Thyroid gland (tissue), 4 donors: ENCODE measurements around the gene RNF166. TPM values are rescaled to one million over a fixed set of nuclear protein-coding genes. Genes with fewer than 3 reads are reported as not detected.

Source experiments
- DNase-seq, 2 donors: peaks; one replicate each; pipeline ENCODE4 v3.0.0-alpha.2; 2019
- H3K27ac ChIP-seq, 3 donors: fragments of 200-600 bp; sonication (generic); 1 replicate in 2 of 3; 2 replicates in 1 of 3; pipeline ENCODE4 v1.5.1; 2016 to 2019; ENCODE audit warnings: mild to moderate bottlenecking in 1 of 3, moderate library complexity in 1 of 3
- H3K27me3 ChIP-seq: fragments of 200-600 bp; sonication (generic); one replicate; pipeline ENCODE4 v1.5.1; 2019
- H3K36me3 ChIP-seq, 2 donors: fragments of 200-600 bp; sonication (generic); one replicate each; pipeline ENCODE4 v1.5.1; 2016 to 2019
- H3K4me1 ChIP-seq, 2 donors: fragments of 200-600 bp; sonication (generic); one replicate each; pipeline ENCODE4 v1.5.1; 2017 to 2019
- H3K4me3 ChIP-seq, 3 donors: fragments of 200-600 bp; sonication (generic); replicated peaks in 1 of 3; 1 replicate in 2 of 3; 2 replicates in 1 of 3; pipeline ENCODE4 v1.5.1; 2016; ENCODE audit warnings: mild to moderate bottlenecking in 1 of 3
- H3K9me3 ChIP-seq: fragments of 200-600 bp; sonication (generic); one replicate; pipeline ENCODE4 v1.5.1; 2017
- POLR2A ChIP-seq, 2 donors: fragments of 450-650 bp; IDR thresholded peaks; one replicate each; pipeline ENCODE4 v1.6.1; 2017; ENCODE audit warnings: antibody characterized with exemption in 2 of 2, mild to moderate bottlenecking in 2 of 2, moderate library complexity in 1 of 2
- WGBS, 2 donors: methylation state at CpG; one replicate each; pipeline ENCODE4 v1.1.5; 2017; 5-methylcytosine and 5-hydroxymethylcytosine counted together
- intact Hi-C: fragments of 100-400 bp; cut with DNase I; formaldehyde crosslinking; loops from one replicate; pipeline ENCODE4 v1.15.1; 2023
- total RNA-seq, 4 donors: library from RNA; depleted of rRNA; stranded (reverse); fragments of >200 nt; gene quantifications; one replicate each; pipeline ENCODE4 v1.2.3, GENCODE V29; 2016
- TF ChIP-seq, protein P1 (sequence below), 6 experiments: fragments of 200-600 bp in 3 of 6; fragments of 450-650 bp in 3 of 6; sonication (generic) in 3 of 6; IDR thresholded peaks; one replicate each; pipeline ENCODE4 v1.5.1; 2016 to 2019; ENCODE audit warnings: antibody characterized with exemption in 6 of 6, mild to moderate bottlenecking in 2 of 6, inconsistent platforms in 1 of 6, moderate library complexity in 1 of 6

The RNF166 gene
- total RNA-seq, 4 donors from 2014 or later: 12.5 to 26.8 (median 19.1) TPM

GRCh38 chr16:88747588-88748301 is 41.5 kb upstream of the RNF166 start:
- Histone ChIP-seq H3K9me3 (no peaks in the 10 kb centered on the region), H3K27me3 (no peaks in the 10 kb centered on the region), H3K4me1 (peaks cover 0 to 26% of the 10 kb centered on the region in 2 donors), H3K36me3 (no peaks in the 10 kb centered on the region), H3K4me3 (no peak overlapping the region), H3K27ac (no peak overlapping the region)
- no peak for DNase-seq
- TF ChIP-seq, protein P1, sequence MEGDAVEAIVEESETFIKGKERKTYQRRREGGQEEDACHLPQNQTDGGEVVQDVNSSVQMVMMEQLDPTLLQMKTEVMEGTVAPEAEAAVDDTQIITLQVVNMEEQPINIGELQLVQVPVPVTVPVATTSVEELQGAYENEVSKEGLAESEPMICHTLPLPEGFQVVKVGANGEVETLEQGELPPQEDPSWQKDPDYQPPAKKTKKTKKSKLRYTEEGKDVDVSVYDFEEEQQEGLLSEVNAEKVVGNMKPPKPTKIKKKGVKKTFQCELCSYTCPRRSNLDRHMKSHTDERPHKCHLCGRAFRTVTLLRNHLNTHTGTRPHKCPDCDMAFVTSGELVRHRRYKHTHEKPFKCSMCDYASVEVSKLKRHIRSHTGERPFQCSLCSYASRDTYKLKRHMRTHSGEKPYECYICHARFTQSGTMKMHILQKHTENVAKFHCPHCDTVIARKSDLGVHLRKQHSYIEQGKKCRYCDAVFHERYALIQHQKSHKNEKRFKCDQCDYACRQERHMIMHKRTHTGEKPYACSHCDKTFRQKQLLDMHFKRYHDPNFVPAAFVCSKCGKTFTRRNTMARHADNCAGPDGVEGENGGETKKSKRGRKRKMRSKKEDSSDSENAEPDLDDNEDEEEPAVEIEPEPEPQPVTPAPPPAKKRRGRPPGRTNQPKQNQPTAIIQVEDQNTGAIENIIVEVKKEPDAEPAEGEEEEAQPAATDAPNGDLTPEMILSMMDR (IDR thresholded peaks at IDR 0.05): no peak
- no peak for TF ChIP-seq POLR2A (IDR thresholded peaks at IDR 0.05)
- 87 to 90% methylated on average over 14 to 25 of the region's 26 CpGs for WGBS, 2 donors
- intact Hi-C loops: no loop called here

DNA sequence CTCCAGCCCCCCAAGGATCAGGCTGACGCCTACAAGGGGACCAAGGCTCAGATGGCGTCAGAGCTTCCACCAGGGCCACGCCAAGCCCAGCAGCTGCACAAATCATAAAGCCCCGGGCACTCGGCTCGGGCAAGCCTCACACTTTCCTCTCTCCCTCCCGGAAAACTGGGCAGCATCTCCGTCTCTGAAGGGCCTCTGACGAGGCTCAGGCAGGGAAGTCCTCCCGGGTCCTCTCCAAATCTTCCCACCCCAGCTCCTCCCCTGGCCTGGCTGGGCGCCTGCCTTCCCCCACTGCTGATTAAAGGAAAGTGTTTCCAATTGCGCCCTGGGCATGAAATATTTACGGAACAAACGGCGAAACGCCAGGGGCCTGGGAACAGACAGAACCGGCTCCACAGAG is 40.3 kb upstream of the RNF166 start:
- intact Hi-C loops: no loop called here
- H3K4me3 ChIP-seq: no peak overlapping the region
- H3K27ac ChIP-seq: no peak overlapping the region
- TF ChIP-seq POLR2A (IDR thresholded peaks at IDR 0.05): no peak
- TF ChIP-seq, protein P1 (IDR thresholded peaks at IDR 0.05): no peak
- H3K4me1 ChIP-seq: peaks cover 0 to 26% of the 10 kb centered on the region in 2 donors
- H3K27me3 ChIP-seq: no peaks in the 10 kb centered on the region
- no peak for DNase-seq
- no peaks in the 10 kb centered on the region for H3K9me3 ChIP-seq
- WGBS, 2 donors: 74 to 79% methylated on average over 11 to 15 of the region's 17 CpGs
- no peaks in the 10 kb centered on the region for H3K36me3 ChIP-seq

DNA sequence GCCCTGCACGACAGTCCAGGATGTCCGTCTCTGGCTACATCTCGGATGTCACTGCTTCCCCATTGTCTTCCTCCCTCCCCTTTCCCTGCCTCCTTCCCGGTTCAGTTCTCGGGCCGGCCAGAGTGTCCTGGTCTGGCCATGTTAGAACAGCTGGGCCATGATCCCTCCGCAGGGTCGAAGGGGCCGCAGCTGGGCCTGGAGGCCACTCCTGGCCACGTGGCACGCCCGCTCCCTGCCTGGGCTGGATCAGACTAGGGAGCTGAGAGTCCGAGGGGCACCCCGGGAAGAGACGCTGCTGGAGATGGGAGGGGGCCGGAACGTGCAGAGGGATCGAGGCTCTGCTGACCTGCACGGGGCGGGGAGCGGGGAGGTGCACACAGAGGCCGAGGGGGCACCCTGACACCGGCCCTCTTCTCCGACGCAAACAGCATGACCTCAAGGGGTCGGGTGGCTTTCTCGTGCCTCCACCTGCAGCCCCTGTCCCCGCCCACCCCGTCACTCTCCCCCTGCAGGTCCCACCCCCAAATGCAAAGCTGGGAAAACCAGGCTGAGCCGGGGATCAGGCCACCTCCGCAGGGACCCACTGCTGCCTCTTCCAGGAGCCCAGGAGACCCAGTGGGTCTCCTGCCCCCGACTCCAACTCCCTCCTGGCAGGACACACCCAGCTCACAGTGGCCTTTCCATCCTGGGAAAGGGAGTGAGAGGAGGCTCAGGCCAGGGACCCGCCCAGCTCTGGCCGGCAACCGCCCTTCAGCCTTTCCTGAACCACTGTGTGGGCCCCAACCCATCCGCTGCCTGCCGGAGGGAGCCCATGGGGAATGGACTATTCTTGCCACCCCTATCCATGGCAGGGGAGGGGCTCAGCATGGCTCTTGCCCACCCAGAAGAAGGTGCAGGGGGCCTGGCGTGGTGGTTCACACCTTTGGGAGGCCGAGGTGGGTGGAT is 38.6 kb upstream of the RNF166 start:
- Histone ChIP-seq H3K4me3 (no peak overlapping the region), H3K9me3 (no peaks in the 10 kb centered on the region), H3K27ac (no peak overlapping the region), H3K36me3 (no peaks in the 10 kb centered on the region), H3K4me1 (peaks cover 0 to 26% of the 10 kb centered on the region in 2 donors), H3K27me3 (no peaks in the 10 kb centered on the region)
- WGBS, 2 donors: 69 to 82% methylated on average over 14 to 29 of the region's 39 CpGs
- no peak for TF ChIP-seq POLR2A (IDR thresholded peaks at IDR 0.05)
- DNase-seq: no peak
- intact Hi-C loops: no loop called here

DNA sequence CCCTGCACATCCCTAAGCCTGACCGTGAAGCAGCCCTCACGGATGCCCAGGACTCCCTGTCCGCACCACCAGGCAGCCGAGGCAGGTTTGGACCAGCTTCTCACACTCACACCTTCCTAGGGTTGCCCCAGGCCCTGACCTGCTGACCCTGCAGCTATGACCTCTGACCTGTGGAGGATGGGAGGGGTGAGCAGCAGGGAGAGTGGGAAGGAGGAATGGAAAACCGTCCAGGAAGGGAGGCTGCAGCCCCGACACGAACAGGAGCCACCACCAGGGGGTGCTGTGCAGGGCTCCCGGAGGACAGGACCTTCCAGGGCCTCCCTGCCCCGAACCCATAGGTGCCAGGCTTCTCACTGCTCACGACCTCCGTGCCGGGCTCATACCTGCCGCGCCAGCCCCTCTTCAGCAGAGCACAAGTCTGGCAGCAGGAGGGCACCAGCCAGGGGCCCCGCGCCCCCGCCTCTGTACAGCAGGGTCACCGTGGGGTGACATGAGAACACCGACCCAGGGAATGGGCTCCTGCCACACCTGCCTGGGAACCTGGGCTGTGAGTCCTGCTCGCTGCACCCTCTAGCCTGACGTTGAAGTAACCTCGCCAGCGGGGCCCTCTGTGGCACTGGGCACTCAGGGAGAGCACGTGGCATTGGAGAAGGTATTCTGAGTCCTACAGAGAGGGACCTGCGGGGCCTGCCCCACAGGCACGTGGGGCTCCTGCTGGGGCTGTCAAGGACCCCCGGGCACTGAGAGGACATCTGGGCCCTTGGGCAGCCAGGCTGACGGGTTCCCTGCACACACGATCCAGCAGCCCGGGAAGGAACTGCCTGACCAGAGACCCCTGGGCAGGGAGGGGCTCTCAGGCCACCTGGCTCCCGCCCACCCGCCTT is 37.7 kb upstream of the RNF166 start:
- H3K4me1 ChIP-seq: peaks cover 0 to 26% of the 10 kb centered on the region in 2 donors
- no peaks in the 10 kb centered on the region for H3K27me3 ChIP-seq
- no peak for TF ChIP-seq POLR2A (IDR thresholded peaks at IDR 0.05)
- TF ChIP-seq, protein P1 (IDR thresholded peaks at IDR 0.05): peak; percentile 76 to 91 (median 81)
- peak; percentile 83 to 87 for DNase-seq
- no peak overlapping the region for H3K27ac ChIP-seq
- no peak overlapping the region for H3K4me3 ChIP-seq
- H3K9me3 ChIP-seq: no peaks in the 10 kb centered on the region
- H3K36me3 ChIP-seq: no peaks in the 10 kb centered on the region
- intact Hi-C loops: loop anchor here (2.0 kb wide), 1 partner anchor 41 kb away; the partner anchor contains the start of gene PIEZO1
- 41 to 49% methylated on average over 15 to 18 of the region's 32 CpGs for WGBS, 2 donors
